ENCODE data around the gene MGST3.

DNA sequence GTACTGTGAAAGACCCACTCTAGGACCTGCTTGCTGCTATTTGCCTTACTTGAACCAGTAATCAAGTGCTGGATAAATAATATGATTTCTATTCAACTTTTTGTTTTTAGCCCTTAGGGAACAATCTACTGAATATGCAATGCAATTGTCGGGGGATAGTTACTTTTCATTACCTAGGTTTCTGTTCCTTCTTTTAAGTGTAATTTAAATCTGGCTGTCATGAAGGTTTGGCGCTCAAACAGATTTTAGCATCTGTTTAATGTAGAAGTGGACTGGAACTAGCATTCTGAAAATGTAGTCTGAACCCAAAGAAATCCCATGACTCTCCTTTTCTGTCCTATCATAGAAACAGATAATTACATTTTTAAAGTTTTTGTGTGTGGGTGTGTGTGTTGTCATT lies 4.8 kb downstream of the MGST3 start:
- TF ChIP-seq CTCF (IDR thresholded peaks at IDR 0.05) = no peak
- TF ChIP-seq EP300 (IDR thresholded peaks at IDR 0.05) = no peak
- no peak for TF ChIP-seq POLR2AphosphoS5 (IDR thresholded peaks at IDR 0.05)
- no peak for TF ChIP-seq POLR2A (IDR thresholded peaks at IDR 0.05; ENCODE audit: low read depth)
